Activated CD8-positive, alpha-beta T cell treated with anti-CD3 and anti-CD28 coated beads for 36 hours (primary cell): ENCODE data around the gene GALNT3. TPM values are rescaled to one million over a fixed set of nuclear protein-coding genes. Genes with fewer than 3 reads are reported as not detected.

Experiments
- ATAC-seq: fragments of 200-7000 bp; cut with Tn5 transposase; one replicate; pipeline ENCODE4 v1.10.0; 2021; ENCODE audit warnings: mild to moderate bottlenecking, moderate library complexity
- CTCF ChIA-PET: fragments of 350-600 bp; sonication (Branson Sonifier 250); formaldehyde crosslinking; loops from one replicate; lab custom pipeline; 2021; ENCODE audit warnings: antibody characterized with exemption; lab: Charles Lee
- POLR2A ChIA-PET: fragments of 350-600 bp; sonication (Branson Sonifier 250); formaldehyde crosslinking; loops from one replicate; lab custom pipeline; 2021; ENCODE audit warnings: antibody characterized with exemption; lab: Charles Lee
- DNase-seq: peaks from one replicate; pipeline ENCODE4 v3.0.0-alpha.2; 2020
- H3K27ac Mint-ChIP-seq: one replicate; pipeline ENCODE4 v1.8.0; 2021; ENCODE audit warnings: mild to moderate bottlenecking, mixed read lengths
- H3K27me3 Mint-ChIP-seq: one replicate; pipeline ENCODE4 v1.8.0; 2021; ENCODE audit warnings: mixed read lengths
- H3K36me3 Mint-ChIP-seq: one replicate; pipeline ENCODE4 v1.8.0; 2021; ENCODE audit warnings: low read depth, mixed read lengths
- H3K4me1 Mint-ChIP-seq: one replicate; pipeline ENCODE4 v1.8.0; 2021; ENCODE audit warnings: low read depth, mixed read lengths
- H3K4me3 Mint-ChIP-seq: one replicate; pipeline ENCODE4 v1.8.0; 2021; ENCODE audit warnings: mild to moderate bottlenecking, moderate library complexity, mixed read lengths
- H3K9me3 Mint-ChIP-seq: one replicate; pipeline ENCODE4 v1.8.0; 2021; ENCODE audit warnings: mixed read lengths
- intact Hi-C: fragments of 100-400 bp; cut with micrococcal nuclease; formaldehyde crosslinking; loops from one replicate; pipeline ENCODE4 v1.10.0; 2022
- total RNA-seq, 2 experiments: library from RNA; stranded (reverse); gene quantifications; one replicate each; pipeline ENCODE4 v1.2.3, GENCODE V29; 2021
- TF ChIP-seq, protein P1 (sequence below): fragments of 200-600 bp; IDR thresholded peaks from one replicate; pipeline ENCODE4 v1.8.0; 2022; ENCODE audit warnings: antibody characterized with exemption, mild to moderate bottlenecking

GALNT3 gene
- total RNA-seq, 2 experiments from 2014 or later = 1.9 to 2.8 TPM

DNA sequence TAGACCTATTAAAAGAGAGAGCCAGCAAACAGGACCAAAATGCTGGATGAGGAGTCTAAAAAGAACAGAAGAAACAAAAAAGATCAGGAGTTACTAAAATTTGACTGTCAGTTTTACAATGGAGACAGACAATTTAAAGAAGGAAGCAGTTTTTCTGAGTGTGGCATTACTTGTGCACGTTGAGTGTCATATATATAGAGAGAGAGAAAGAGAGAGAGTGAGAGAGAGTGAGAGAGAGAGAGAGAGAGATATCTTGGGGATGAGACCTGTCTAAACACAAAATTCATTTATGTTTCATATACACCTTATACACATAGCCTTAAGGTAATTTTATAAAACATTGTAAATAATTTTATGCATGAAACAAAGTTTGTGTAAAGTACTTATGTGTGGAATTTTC is 2.1 kb upstream of the GALNT3 start:
- TF ChIP-seq, protein P1, sequence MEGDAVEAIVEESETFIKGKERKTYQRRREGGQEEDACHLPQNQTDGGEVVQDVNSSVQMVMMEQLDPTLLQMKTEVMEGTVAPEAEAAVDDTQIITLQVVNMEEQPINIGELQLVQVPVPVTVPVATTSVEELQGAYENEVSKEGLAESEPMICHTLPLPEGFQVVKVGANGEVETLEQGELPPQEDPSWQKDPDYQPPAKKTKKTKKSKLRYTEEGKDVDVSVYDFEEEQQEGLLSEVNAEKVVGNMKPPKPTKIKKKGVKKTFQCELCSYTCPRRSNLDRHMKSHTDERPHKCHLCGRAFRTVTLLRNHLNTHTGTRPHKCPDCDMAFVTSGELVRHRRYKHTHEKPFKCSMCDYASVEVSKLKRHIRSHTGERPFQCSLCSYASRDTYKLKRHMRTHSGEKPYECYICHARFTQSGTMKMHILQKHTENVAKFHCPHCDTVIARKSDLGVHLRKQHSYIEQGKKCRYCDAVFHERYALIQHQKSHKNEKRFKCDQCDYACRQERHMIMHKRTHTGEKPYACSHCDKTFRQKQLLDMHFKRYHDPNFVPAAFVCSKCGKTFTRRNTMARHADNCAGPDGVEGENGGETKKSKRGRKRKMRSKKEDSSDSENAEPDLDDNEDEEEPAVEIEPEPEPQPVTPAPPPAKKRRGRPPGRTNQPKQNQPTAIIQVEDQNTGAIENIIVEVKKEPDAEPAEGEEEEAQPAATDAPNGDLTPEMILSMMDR = no peak
- ChIA-PET CTCF (interaction anchor here (0.6 to 2.5 kb wide), 2 partner anchors 19 to 79 kb away, joined by 3 to 15 read pairs; no protein-coding TSS in a partner anchor), POLR2A (no interaction called here)
- DNase-seq = no peak
- Mint-ChIP-seq H3K4me1 (peaks cover 15% of the 10 kb centered on the region), H3K4me3 (no peak overlapping the region), H3K36me3 (peaks cover 2% of the 10 kb centered on the region), H3K27me3 (peaks cover 27% of the 10 kb centered on the region), H3K27ac (no peak overlapping the region), H3K9me3 (no peaks in the 10 kb centered on the region)
- ATAC-seq = no peak
- intact Hi-C loops = no loop called here

DNA sequence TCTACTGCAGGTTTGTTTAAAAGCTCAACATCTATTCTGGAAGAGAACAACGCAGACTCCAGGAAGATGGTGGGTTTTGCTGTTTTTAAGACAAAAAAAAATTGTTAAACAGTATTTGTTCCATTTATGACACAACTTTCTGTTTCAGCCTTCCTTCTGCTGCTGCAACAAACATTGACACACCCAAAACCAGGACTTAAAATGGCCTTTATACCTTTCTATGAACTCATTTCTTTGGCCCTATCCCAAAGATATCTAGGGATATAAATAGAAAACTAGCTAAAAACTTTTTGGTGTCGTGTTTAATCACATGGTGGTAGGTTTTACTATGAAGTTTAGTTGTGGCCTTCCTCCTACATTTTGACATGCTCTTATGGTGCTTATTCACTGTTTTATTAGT is 964 bp upstream of the GALNT3 start:
- Mint-ChIP-seq H3K9me3 (no peaks in the 10 kb centered on the region), H3K27me3 (peaks cover 27% of the 10 kb centered on the region), H3K4me3 (peak overlapping the region; percentile 85), H3K27ac (peak overlapping the region; percentile 87), H3K4me1 (peaks cover 15% of the 10 kb centered on the region), H3K36me3 (peaks cover 2% of the 10 kb centered on the region)
- POLR2A ChIA-PET = interaction anchor here (0.6 kb wide), 1 partner anchor 68 kb away, joined by 3 read pairs; no protein-coding TSS in a partner anchor
- TF ChIP-seq, protein P1 = no peak
- DNase-seq = no peak
- intact Hi-C loops = no loop called here
- CTCF ChIA-PET = interaction anchor here (1.3 to 2.5 kb wide), 2 partner anchors 16 to 80 kb away, joined by 5 to 15 read pairs; no protein-coding TSS in a partner anchor
- ATAC-seq = peak; percentile 17

DNA sequence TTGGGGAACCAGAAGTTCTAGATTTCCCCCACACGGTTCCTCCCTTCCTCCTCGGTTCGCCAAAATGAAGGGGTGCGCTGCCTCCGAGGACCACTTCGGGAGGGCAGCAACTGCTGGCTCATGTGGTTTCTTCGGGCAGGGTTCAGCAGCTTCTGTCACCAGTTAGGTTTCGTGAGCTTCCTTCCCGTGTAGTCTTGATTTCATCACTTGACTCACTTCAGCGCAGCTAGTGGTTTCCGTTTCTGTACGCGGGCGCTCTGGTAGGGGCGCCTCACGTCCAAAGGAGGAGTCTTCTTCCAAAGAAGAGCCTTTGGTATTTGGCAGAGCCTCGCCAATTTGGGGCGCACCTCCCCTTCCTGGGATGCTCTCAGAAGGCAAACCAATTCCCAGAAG is 485 bp upstream of the GALNT3 start:
- TF ChIP-seq, protein P1 = no peak
- POLR2A ChIA-PET = interaction anchor here (0.6 kb wide), 1 partner anchor 68 kb away, joined by 3 read pairs; no protein-coding TSS in a partner anchor
- peaks cover 27% of the 10 kb centered on the region for H3K27me3 Mint-ChIP-seq

DNA sequence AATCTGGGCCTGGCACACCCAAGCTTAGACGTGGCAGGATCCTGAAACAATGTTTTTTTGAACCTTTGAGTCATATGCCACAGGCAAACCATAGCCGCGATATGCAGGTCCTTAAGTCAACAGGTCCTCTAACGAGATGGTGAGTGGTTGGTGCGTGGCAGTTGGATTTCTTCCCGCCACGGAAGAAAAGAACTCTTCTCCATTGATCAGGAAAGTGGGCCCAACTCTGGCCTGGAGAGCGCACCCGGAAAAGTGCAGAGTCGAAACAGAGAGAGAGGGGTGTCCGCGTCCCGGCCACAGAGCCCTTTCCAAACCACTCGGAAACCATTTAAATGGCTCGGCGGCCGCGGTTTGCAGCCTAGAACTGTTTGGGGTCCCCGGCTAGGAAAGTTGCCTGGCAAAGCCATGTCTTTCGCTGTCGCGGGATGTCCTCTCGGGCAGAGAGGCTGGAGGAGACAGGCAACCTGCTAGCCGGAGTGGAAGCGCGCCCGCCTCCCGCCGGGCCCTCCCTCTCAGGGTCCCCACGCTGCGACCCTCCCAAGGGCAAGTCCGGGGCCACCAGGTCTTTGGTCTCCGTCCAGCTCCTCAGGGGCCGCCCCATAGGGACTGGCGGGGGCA is 777 bp downstream of the GALNT3 start:
- intact Hi-C loops = no loop called here
- peak overlapping the region; percentile 84 for H3K27ac Mint-ChIP-seq
- H3K36me3 Mint-ChIP-seq = peaks cover 2% of the 10 kb centered on the region
- H3K27me3 Mint-ChIP-seq = peaks cover 27% of the 10 kb centered on the region
- CTCF ChIA-PET = interaction anchor here (1.3 to 2.5 kb wide), 2 partner anchors 11 to 81 kb away, joined by 3 to 15 read pairs; no protein-coding TSS in a partner anchor
- ATAC-seq (no peak), DNase-seq (peak; percentile 15)
- TF ChIP-seq, protein P1 = no peak
- H3K4me1 Mint-ChIP-seq = peaks cover 15% of the 10 kb centered on the region
- POLR2A ChIA-PET = interaction anchor here (0.8 kb wide), 1 partner anchor 90 kb away, joined by 3 read pairs; no protein-coding TSS in a partner anchor
- peak overlapping the region; percentile 85 for H3K4me3 Mint-ChIP-seq
- no peaks in the 10 kb centered on the region for H3K9me3 Mint-ChIP-seq

More for the DNA sequence above, 485 bp upstream of the GALNT3 start:
- peak overlapping the region; percentile 87 for H3K27ac Mint-ChIP-seq
- H3K4me3 Mint-ChIP-seq = peak overlapping the region; percentile 85
- H3K36me3 Mint-ChIP-seq = peaks cover 2% of the 10 kb centered on the region
- CTCF ChIA-PET = interaction anchor here (1.3 to 2.5 kb wide), 3 partner anchors 12 to 80 kb away, joined by 3 to 15 read pairs (median 5); no protein-coding TSS in a partner anchor
- peak; percentile 79 for DNase-seq
- ATAC-seq = peak; percentile 95
- intact Hi-C loops = no loop called here
- H3K4me1 Mint-ChIP-seq = peaks cover 15% of the 10 kb centered on the region
- no peaks in the 10 kb centered on the region for H3K9me3 Mint-ChIP-seq

DNA sequence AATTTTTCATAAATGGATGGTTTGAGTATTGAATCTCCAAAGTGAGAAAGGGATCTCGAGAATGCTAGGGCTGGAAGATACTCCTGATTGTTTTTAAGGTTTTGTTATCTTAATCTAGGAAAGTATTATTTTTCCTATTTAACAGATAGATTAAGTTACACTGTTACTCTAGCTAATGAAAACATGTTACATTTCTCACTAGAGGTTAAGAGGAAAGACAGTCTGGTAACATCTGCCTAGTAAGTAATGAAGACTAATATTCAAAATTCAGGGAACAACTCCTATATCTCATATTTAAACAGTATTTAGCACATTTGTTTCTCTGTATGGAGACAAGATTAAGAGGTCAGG is 2.0 kb downstream of the GALNT3 start:
- Mint-ChIP-seq H3K9me3 (no peaks in the 10 kb centered on the region), H3K4me3 (no peak overlapping the region), H3K36me3 (peaks cover 2% of the 10 kb centered on the region), H3K27ac (no peak overlapping the region), H3K4me1 (peaks cover 15% of the 10 kb centered on the region), H3K27me3 (peaks cover 22% of the 10 kb centered on the region)
- intact Hi-C loops = no loop called here
- ChIA-PET POLR2A (no interaction called here), CTCF (no interaction called here)
- ATAC-seq (no peak), DNase-seq (no peak)
- TF ChIP-seq, protein P1 = no peak
